GM18870 (cell line): ENCODE measurements around the gene PLA2G4E.

Experiments used
- ATAC-seq: cut with Tn5 transposase; IDR thresholded peaks from one replicate; pipeline ENCODE4 v1.9.1; 2021; ENCODE audit warnings: moderate library complexity; ENCODE audit not compliant: unreplicated experiment

PLA2G4E gene

DNA sequence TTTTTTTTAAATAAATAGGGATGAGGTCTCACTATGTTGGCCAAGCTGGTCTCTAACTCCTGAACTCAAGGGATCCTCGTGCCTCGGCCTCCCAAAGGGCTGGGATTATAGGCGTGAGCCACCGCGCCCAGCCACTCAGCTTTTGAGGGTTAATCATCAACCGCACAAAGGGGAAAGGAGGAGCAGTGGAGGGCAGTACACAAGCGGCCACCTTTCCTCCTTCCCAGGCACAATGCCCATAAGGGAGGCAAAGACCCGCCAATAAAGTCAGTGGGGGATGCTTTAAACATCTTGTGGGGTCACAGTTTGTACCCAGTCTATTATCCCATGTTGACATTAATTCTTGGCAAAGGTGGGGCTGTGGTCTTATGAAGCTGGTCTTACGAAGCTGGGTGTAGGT lies 80.9 kb downstream of the PLA2G4E start:
- no peak for ATAC-seq

DNA sequence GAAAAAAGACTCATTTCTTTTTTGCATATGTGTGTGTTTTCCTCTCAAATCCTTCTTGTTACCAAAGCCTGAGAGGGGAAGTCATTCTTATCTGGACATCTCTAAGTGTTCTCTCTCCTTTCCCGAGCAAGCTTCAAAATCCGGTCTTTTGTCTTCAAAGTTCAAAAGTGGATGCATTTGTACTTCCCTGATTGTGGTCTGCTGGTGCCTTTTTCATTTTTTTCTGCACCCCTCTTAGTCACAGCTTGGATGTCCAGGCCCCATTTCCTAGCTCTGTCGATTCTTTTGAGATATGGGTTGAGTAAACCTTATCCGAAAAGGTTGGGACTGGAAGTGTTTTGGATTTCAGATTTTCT lies 83.3 kb downstream of the PLA2G4E start:
- no peak for ATAC-seq

- ATAC-seq: no peak
Observed at GRCh38 chr15:41936649-41937567, 83.9 kb downstream of the PLA2G4E start.

- ATAC-seq: no peak
Observed at GRCh38 chr15:41936155-41936554, 84.7 kb downstream of the PLA2G4E start.

DNA sequence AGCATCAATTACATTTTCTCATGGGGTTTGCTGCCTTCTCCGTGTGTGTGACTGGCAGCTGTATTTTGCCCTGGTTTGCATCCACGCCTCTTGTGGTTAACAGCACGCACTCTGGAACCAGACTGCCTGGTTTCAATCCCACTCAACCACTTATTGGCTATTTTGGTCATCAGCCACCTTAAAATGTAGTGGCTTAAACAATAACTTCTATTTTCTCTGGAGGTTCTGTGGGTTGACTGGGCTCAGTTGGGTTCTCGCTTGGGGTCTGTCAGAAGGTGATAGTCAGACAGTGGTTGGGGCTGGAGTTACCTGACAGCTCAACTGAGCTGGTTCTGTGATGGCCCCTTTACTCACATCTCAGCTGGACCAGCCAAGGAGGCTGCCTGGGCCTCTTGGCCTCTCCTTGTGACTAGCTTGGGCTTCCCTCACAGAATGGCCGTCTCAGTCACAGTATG lies 85.2 kb downstream of the PLA2G4E start:
- ATAC-seq: no peak

GRCh38 chr15:41934843-41935242 lies 86.0 kb downstream of the PLA2G4E start:
- no peak for ATAC-seq

GRCh38 chr15:41933771-41934170 lies 87.1 kb downstream of the PLA2G4E start:
- no peak for ATAC-seq

GRCh38 chr15:41933326-41933725 lies 87.5 kb downstream of the PLA2G4E start:
- ATAC-seq: no peak

DNA sequence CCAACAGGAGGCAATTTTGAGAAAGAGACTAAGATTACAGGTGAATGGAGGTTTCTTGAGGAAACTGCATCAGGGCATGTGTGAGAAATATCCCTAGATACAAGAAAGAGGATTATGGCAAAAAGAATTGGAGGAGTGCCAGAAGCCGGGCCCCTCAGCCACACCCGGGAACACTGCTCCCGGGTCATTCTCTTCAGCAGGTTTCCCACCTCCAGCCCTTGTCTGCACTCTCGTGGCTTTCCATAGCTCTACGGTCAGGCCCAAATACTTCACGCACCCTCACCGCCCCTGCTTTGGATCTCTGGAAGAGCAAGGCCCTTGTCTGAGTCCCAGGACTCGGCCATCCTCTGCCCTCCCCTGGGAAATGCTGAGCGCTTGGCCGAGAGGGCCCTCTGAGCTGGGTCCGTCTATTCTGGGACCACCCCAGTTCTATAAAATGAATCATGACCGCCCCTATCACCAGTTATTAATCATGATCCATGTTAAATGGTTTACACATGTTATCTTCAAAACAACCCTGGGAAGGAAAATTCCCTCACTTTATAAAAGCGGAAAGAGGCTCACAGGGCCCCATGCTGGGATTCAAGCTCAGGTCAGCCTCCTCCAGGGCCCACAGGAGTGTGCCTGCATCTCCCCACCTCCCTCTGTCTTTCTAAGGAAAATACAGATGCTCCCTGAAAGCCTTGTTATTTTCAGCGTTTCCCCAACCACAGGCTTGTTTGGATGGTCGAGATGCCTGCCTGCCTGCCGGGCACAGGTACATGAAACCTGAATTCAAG lies 88.1 kb downstream of the PLA2G4E start:
- no peak for ATAC-seq

- ATAC-seq: no peak
Observed at GRCh38 chr15:41932101-41932500, 88.7 kb downstream of the PLA2G4E start.
